ENCODE data around the gene POFUT1. TPM values are rescaled to one million over a fixed set of nuclear protein-coding genes. Genes with fewer than 3 reads are reported as not detected.
"Not testable (repeated sequence)": the region's sequence is repeated elsewhere in the genome, so short reads cannot be mapped to it uniquely, and the experiment has no call there.

POFUT1 gene
- total RNA-seq, 3 donors from 2014 or later (not counting 1 experiment from before 2014, with no cell fraction given): 9.7 to 14.5 (median 13.2) TPM

DNA sequence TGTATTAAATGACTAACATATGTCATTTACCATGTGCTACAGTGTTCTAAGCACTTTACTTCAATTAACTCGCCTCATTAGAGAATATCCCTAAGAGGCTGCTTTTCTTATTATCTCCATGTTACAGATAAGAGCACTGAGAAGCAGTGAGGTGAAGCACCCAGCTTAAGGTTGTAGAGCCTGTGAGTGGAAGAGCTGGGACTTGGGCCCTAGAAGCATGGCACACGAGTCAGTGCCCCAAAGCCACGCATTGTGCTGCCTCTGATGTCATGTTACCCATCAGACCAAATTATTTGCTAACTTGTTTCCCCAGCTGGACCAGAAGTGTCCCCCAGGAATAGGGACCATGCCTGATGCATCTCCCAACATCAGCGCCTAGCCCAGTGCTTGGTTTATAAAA is 34.1 kb downstream of the POFUT1 start:
- intact Hi-C loops (cut with micrococcal nuclease): no loop called here
- TF ChIP-seq, protein P1, sequence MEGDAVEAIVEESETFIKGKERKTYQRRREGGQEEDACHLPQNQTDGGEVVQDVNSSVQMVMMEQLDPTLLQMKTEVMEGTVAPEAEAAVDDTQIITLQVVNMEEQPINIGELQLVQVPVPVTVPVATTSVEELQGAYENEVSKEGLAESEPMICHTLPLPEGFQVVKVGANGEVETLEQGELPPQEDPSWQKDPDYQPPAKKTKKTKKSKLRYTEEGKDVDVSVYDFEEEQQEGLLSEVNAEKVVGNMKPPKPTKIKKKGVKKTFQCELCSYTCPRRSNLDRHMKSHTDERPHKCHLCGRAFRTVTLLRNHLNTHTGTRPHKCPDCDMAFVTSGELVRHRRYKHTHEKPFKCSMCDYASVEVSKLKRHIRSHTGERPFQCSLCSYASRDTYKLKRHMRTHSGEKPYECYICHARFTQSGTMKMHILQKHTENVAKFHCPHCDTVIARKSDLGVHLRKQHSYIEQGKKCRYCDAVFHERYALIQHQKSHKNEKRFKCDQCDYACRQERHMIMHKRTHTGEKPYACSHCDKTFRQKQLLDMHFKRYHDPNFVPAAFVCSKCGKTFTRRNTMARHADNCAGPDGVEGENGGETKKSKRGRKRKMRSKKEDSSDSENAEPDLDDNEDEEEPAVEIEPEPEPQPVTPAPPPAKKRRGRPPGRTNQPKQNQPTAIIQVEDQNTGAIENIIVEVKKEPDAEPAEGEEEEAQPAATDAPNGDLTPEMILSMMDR (IDR thresholded peaks at IDR 0.05): no peak
- Mint-ChIP-seq H3K27ac (no peak overlapping the region), H3K27me3 (ENCODE audit: low read depth in 2 of 2) (no peaks in the 10 kb centered on the region), H3K4me3 (no peak overlapping the region), H3K9me3 (no peaks in the 10 kb centered on the region), H3K36me3 (no peaks in the 10 kb centered on the region), H3K4me1 (no peaks in the 10 kb centered on the region)
- WGBS (ENCODE audit: insufficient coverage): 93% methylated on average over 4 of the region's 4 CpGs
- Histone ChIP-seq H3K4me1 (ENCODE audit: control insufficient read depth, insufficient read depth, low read length) (no peaks in the 10 kb centered on the region), H3K27me3 (ENCODE audit: control insufficient read depth, insufficient read depth, low read length) (no peaks in the 10 kb centered on the region), H3K36me3 (ENCODE audit: control insufficient read depth, insufficient read depth, low read length) (no peaks in the 10 kb centered on the region), H3K9me3 (ENCODE audit: control insufficient read depth, insufficient read depth, low read length) (no peaks in the 10 kb centered on the region), H3K27ac (ENCODE audit: low read length) (no peak overlapping the region), H3K4me3 (ENCODE audit: low read length) (no peak overlapping the region)
- no peak for ATAC-seq
- DNase-seq: no peak

DNA sequence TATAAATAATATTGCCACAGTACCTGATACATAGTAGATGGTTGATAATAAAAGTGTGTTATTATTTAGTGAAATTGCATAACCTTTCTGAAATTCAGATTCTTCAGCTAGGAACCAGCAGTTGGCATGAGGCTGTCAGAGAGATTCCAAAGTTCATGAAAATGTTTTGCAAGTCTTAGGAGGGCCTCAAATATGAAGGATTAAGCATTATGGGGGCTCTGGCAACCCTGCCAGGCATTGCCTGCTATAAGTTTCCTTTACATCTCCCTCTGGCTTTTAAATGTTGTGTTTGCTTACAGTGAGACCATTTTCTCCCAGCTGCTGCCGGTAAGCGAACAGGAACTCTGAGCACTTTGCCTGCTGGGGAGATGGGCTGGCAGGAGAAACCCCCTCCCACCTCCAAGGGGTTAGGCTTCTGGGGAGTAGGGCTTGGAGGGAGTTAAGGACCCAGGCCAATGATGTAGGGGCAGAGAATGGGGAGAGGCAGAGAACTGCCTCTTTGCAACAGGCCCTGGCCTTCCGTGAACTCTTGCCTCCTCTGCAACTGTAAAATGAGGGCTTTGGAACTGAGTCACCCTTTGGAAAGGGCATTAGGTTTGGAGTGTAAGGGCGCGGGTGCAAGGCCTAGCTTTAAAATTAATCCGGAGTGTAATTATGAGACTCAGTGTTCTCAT is 36.6 kb downstream of the POFUT1 start:
- TF ChIP-seq, protein P1 (IDR thresholded peaks at IDR 0.05): no peak
- DNase-seq (no peak), ATAC-seq (no peak)
- Histone ChIP-seq H3K9me3 (ENCODE audit: control insufficient read depth, insufficient read depth, low read length) (no peaks in the 10 kb centered on the region), H3K4me3 (ENCODE audit: low read length) (no peak overlapping the region), H3K36me3 (ENCODE audit: control insufficient read depth, insufficient read depth, low read length) (no peaks in the 10 kb centered on the region), H3K4me1 (ENCODE audit: control insufficient read depth, insufficient read depth, low read length) (peaks cover 4% of the 10 kb centered on the region), H3K27me3 (ENCODE audit: control insufficient read depth, insufficient read depth, low read length) (no peaks in the 10 kb centered on the region), H3K27ac (ENCODE audit: low read length) (no peak overlapping the region)
- Mint-ChIP-seq H3K9me3 (no peaks in the 10 kb centered on the region), H3K4me3 (no peak overlapping the region), H3K4me1 (no peaks in the 10 kb centered on the region), H3K36me3 (no peaks in the 10 kb centered on the region), H3K27ac (no peak overlapping the region), H3K27me3 (ENCODE audit: low read depth in 2 of 2) (no peaks in the 10 kb centered on the region)
- WGBS (ENCODE audit: insufficient coverage): 97% methylated on average over 4 of the region's 6 CpGs
- intact Hi-C loops (cut with micrococcal nuclease): no loop called here

DNA sequence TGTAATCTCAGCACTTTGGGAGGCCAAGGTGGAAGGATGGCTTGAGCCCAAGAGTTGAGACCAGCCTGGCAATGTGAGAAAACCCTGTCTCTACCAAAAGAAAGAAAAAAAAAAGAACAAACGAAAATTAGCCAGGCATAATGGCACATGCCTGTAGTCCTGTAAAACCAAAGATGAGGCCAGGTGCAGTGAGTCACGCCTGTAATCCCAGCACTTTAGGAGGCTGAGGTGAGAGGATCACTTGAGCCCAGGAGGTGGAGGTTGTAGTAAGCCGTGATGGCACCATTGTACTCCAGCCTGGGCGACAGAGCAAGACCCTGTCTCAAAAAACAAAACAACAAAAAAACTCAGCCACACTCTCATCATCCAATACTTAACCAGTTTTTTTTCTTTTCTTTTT is 37.3 kb downstream of the POFUT1 start:
- Mint-ChIP-seq H3K27me3 (ENCODE audit: low read depth in 2 of 2) (no peaks in the 10 kb centered on the region), H3K9me3 (no peaks in the 10 kb centered on the region), H3K27ac (no peak overlapping the region), H3K4me3 (no peak overlapping the region), H3K4me1 (no peaks in the 10 kb centered on the region), H3K36me3 (no peaks in the 10 kb centered on the region)
- DNase-seq: no peak
- H3K4me1 ChIP-seq (ENCODE audit: control insufficient read depth, insufficient read depth, low read length): peaks cover 8% of the 10 kb centered on the region
- intact Hi-C loops (cut with micrococcal nuclease): no loop called here
- no peak for ATAC-seq
- TF ChIP-seq, protein P1 (IDR thresholded peaks at IDR 0.05): no peak
- no peaks in the 10 kb centered on the region for H3K9me3 ChIP-seq (ENCODE audit: control insufficient read depth, insufficient read depth, low read length)
- no peak overlapping the region for H3K4me3 ChIP-seq (ENCODE audit: low read length)
- WGBS (ENCODE audit: insufficient coverage): 85% methylated on average over 4 of the region's 4 CpGs
- no peak overlapping the region for H3K27ac ChIP-seq (ENCODE audit: low read length)
- no peaks in the 10 kb centered on the region for H3K27me3 ChIP-seq (ENCODE audit: control insufficient read depth, insufficient read depth, low read length)
- H3K36me3 ChIP-seq (ENCODE audit: control insufficient read depth, insufficient read depth, low read length): no peaks in the 10 kb centered on the region

DNA sequence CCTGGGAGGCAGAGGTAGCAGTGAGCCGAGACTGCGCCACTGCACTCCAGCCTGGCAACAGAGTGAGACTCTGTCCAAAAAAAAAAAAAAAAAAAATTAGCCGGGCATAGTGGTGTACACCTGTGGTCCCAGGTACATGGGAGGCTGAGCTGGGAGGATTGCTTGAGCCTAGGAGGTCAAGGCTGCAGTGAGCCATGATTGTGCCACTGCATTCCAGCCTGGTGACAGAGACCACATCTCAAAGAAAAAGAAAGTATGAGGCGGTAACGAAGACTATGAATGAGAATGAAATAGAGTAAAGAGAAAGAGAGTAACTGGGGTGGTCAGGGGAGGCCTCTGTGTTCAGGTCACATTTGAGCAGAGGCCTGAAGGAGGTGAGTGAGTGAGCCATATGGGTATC is 38.5 kb downstream of the POFUT1 start:
- DNase-seq; H3K4me1 Mint-ChIP-seq; H3K36me3 ChIP-seq (ENCODE audit: control insufficient read depth, insufficient read depth, low read length); H3K27ac ChIP-seq (ENCODE audit: low read length); H3K27me3 ChIP-seq (ENCODE audit: control insufficient read depth, insufficient read depth, low read length); H3K4me1 ChIP-seq (ENCODE audit: control insufficient read depth, insufficient read depth, low read length); ATAC-seq; intact Hi-C loops (cut with micrococcal nuclease); H3K9me3 ChIP-seq (ENCODE audit: control insufficient read depth, insufficient read depth, low read length); H3K4me3 Mint-ChIP-seq; H3K4me3 ChIP-seq (ENCODE audit: low read length); H3K27ac Mint-ChIP-seq; H3K9me3 Mint-ChIP-seq; H3K36me3 Mint-ChIP-seq; H3K27me3 Mint-ChIP-seq (ENCODE audit: low read depth in 2 of 2): not testable (repeated sequence)
- 93% methylated on average over 5 of the region's 5 CpGs for WGBS (ENCODE audit: insufficient coverage)
